Right lobe of liver (tissue), 4 donors: Measurements from ENCODE around the gene ENTHD1.

Source experiments
- CTCF ChIP-seq, 4 donors: fragments of 200-600 bp in 3 of 4; fragments of 450-650 bp in 1 of 4; IDR thresholded peaks; one replicate each; pipeline versions ENCODE4 v1.5.1 to v1.8.0; 2016 to 2022; ENCODE audit warnings: antibody characterized with exemption in 4 of 4, mild to moderate bottlenecking in 2 of 4
- POLR2A ChIP-seq: fragments of 450-650 bp; IDR thresholded peaks from one replicate; pipeline ENCODE4 v1.6.1; 2017; ENCODE audit warnings: antibody characterized with exemption, mild to moderate bottlenecking
- donor health status: DM: no; HTN: no; CAD: no.
- donor health status: DM: no; HTN: no; CAD: no.
- donor health status: DM: no; HTN: yes; CAD: no.

DNA sequence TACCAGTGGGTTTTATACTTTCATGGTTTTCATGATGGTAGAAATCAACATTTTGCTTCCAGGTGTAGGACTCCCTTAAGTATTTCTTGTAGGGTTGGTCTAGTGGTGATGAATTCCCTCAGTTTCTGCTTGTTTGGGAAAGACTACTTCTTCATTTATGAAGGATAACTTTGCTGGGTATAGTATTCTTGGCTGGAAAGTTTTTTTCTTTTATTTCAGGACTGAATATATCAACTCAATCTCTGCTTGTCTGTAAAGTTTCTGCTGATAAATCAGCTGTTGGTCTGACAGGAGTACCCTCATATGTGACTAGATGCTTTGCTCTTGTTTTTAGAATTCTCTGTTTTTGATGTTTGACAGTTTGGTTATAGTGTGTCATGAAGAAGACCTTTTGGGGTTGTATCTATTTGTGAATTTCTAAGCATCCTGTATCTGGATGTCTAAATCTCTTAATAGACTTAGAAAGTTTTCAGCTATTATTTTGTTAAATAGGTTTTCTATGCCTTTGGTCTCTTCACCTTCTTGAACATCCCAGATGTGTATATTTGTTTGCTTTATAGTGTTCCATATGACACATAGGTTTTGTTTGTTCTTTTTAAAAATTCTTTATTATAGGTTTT is 95.9 kb downstream of the ENTHD1 start:
- TF ChIP-seq CTCF (IDR thresholded peaks at IDR 0.05) (no peak), POLR2A (no peak)
